Activated CD4-positive, alpha-beta T cell treated with anti-CD3 and anti-CD28 coated beads for 4 hours (primary cell): ENCODE data around the gene STIMATE.
A peak's percentile ranks its signal among the peaks of the same experiment; 100 is the strongest.

Experiments used
- DNase-seq, 2 donors: peaks; one replicate each; pipeline ENCODE4 v3.0.0-alpha.2; 2020

The STIMATE gene

DNA sequence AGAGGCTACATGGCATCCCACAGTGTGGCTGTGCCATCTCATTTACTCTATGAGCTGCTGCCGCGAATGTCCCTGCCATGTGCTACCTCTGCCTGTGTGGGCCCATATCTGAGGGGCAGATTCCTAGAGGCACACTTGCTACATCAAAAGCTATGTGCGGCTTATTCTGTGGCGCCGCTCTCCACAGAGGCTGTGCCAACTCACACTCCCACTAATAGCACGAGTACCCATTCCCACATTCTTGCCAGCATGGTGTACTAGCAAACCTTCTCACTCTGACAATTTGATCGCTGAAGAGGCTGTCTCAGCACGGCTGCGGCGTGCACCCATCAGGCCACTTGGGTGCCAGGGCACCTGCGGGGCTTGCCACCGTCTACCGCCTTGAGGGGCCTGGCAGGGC lies 31.4 kb downstream of the STIMATE start:
- no peak for DNase-seq

GRCh38 chr3:52860424-52860768 lies 37.0 kb downstream of the STIMATE start:
- no peak for DNase-seq

DNA sequence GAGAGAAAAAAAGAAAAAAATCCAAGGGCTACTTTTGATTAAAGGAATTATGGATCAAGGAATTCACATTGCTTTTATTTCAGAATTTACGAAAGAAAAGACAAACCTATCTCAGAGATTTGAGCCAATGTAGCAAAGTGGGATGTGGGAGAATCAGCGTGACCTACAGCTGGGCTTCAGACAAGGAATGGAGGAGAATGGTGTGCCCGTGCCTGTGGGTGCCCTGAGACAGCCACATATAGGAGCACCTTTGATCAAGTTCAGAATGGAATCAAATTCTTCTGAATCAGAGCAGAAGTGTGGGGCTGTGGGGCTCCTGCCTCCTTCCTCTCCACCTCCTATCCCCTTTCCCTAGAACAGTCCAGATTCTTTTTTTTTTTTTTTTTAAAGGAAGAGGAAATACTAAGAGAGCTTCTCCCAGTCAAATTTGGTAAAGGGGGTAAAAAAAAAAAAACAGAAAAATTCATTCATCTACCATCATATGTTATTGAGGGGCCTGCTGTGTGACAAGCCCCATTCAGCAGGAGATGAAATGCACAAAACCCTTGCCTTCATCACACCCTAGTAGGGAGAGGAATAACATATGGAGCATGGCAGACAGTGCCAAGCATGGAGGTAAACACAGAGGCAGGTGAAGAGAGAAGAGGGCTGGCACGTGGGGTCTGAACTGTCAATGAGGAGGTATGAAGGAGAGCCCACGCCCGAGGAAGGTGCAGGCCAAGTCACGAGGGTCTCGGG lies 37.5 kb downstream of the STIMATE start:
- DNase-seq = no peak

- no peak for DNase-seq
Observed at GRCh38 chr3:52857864-52858263, 39.5 kb downstream of the STIMATE start.

DNA sequence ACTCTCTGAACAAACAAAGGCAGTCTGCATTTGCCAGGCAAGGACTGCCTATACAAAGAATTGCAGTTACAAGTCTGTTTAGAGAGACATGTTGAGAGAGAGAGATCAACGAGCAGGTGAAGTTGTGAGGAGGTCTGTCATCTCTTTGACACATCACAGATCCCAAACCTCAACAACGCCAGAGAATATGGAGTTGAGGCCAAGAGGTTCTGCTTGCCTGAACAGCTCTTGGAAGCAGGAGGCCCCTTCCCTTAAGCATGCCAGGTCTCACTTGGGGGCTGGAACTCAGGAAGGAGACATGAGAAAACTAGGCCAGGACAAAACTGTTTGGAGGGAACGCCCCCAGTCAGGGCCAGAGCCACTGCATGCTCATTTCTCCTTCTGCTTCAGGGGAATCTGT lies 40.2 kb downstream of the STIMATE start:
- DNase-seq = no peak

- no peak for DNase-seq
Observed at GRCh38 chr3:52856666-52857065, 40.7 kb downstream of the STIMATE start.

DNA sequence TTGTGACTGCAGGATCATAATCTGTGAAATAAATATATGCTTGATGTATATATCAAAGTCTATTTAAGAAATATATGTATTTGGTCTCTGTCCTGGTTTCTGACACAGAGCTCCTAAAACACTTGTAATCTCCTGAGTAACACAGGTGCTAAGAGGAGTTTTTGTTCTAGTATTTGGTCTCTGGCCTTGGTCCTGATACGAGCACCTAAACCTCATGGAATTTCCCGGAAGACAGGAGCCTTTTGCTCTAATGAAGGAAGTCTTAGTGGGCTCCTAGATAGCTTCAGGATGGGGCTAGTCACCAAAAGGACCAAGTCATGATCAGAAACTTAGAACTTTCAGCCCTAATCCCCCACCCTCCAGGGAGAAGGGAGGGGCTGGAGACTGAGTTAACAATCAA lies 43.3 kb downstream of the STIMATE start:
- DNase-seq = no peak

DNA sequence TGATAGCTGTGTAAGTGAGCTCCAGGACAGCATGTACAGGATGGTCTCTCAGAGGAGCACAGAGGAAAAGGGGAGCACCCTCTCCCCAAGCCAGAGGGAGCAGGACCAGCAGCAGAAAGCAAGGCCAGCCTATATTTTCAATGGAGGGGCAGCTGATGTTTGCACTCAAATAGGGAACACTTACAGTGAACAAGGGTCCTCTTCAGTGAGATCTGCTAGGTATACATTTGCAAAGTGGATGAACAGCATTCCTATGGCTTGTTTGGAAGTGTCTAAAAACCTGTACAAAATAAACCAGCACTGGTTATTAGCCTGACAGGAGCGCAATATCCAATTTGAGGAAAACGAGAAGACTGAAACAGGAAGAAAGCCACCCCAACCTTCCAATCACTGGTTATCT lies 44.9 kb downstream of the STIMATE start:
- DNase-seq = no peak

DNA sequence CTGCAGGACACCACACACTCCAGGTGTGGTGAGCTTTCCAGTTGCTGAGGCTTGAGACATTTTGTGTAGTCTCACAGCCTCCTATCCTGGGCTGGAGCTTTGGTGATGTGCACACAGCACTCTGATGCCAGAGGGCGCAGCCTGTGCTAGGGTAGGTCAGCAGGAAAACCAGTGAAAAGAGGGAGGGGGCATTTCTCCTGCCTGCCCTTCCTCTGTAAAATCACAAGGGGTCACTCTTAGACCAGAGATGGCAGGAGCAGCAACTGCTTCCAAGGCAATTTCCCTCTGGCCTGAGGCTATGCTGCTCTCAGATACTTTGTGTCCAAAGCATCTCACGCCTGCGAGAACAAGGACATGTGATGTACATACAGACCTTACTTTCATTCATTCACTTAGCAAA lies 46.0 kb downstream of the STIMATE start:
- DNase-seq = peak in 1 of 2 donors; percentile 9

DNA sequence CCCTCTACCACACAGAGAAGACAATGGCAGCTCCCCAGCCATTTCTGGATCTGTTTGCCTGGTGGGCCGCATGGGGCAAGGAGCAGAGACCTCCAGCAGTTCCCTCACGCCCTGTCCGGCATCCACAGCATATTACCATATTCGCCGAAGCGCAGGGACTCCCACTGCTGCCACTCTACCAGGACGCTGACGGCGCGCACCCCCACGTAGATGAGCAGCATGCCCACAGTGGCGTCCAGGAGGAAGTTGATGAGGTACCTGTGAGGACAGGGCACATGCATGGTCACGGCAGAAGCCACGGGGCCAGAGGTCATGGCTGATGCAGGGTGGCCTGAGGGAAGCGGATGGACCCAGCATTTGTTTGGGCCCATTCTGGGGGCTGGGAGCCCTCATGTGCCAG lies 47.7 kb downstream of the STIMATE start:
- no peak for DNase-seq

- no peak for DNase-seq
Observed at GRCh38 chr3:52848617-52849016, 48.7 kb downstream of the STIMATE start.

DNA sequence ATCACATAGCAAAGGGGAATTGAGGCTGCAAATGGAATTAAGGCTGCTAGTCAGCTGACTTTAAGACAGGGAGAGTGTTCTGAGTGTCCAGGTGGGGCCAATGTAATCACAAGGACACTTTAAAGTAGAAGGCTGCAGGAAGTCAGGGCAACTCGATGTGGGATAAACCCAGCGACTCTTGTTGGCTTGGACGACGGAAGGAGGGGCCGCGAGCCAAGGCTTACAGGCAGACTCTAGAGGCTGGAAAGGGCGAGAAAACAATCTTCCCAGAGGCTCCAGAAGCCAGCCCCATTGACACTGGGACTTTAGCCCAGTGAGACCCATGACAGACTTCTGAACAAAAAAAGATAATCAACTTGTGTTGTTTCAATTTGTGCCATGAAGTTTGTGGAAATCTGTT lies 49.6 kb downstream of the STIMATE start:
- no peak for DNase-seq

DNA sequence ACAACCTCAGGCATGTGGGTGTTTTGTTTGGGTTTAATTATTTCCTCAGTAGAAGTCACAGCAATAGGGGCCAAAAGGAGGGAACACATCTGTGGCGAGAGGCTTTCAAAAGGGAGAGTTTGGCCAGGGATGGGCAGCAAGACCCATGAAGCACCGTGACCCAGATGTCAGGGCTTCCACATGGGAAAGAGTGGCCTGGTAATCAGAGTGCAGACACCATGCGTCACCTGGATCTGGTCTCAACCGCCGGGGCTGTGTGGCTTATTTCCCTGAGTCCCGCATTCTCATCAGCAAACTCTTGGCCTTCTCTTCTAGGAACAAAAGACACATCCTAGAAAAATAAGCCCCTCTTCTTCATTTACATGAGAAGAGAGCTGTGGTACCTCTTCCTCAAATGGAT lies 50.1 kb downstream of the STIMATE start:
- DNase-seq = no peak

- no peak for DNase-seq
Observed at GRCh38 chr3:52846432-52846965, 50.8 kb downstream of the STIMATE start.

- DNase-seq = peak in 1 of 2 donors; percentile 21
Observed at GRCh38 chr3:52845691-52846431, 51.5 kb downstream of the STIMATE start.

DNA sequence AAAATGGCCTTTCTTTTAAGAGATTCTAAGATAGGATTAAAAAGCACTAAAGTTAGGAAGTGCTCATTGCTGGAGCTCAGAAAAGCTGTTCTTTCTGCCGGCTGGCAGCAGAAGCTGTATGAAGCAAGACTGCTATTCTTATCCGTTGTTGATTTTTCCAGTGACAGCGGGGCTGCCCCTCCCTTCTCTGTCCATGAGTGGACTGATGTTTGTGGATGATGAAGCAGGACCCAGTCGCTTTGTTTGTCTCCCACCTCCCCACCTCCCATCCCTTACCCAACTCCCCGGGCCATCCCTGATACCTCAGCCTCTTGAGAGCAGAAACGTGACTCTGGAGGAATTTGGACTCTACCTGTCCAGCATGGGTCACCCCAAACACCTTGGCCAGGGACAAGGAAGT lies 52.2 kb downstream of the STIMATE start:
- DNase-seq = no peak

DNA sequence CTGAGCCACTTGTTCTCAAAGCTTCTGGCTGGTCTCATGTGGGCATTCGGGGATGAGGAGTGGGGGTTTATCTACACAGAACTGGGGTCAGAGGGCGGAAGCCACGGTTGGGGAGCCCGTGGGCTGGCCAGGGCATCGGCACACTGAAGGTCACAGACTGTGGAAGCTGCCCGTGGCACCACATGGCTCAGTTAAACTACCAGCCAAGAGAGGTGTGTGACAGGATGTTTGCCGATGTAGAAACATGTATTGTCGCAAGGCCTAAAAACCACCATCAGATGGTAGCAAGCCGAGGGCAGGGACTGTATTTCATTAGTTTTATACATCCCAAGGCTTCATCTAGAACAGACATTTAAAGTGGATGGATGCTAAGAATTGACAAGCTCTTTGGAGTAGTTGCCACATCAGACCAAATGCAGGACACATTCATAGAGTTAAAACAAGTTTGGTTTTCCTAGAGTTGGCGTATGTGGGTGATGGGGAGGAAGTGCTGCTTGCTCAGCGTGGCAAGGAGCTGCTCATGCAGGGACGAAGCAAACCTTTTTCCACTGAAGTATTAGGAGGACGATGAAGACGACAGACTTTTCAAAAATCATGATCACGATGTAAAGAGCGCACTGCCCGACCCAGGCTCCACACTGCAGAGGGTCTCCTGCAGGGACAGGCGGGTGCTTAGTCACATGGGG lies 52.9 kb downstream of the STIMATE start:
- no peak for DNase-seq

- no peak for DNase-seq
Observed at GRCh38 chr3:52843881-52844280, 53.5 kb downstream of the STIMATE start.

DNA sequence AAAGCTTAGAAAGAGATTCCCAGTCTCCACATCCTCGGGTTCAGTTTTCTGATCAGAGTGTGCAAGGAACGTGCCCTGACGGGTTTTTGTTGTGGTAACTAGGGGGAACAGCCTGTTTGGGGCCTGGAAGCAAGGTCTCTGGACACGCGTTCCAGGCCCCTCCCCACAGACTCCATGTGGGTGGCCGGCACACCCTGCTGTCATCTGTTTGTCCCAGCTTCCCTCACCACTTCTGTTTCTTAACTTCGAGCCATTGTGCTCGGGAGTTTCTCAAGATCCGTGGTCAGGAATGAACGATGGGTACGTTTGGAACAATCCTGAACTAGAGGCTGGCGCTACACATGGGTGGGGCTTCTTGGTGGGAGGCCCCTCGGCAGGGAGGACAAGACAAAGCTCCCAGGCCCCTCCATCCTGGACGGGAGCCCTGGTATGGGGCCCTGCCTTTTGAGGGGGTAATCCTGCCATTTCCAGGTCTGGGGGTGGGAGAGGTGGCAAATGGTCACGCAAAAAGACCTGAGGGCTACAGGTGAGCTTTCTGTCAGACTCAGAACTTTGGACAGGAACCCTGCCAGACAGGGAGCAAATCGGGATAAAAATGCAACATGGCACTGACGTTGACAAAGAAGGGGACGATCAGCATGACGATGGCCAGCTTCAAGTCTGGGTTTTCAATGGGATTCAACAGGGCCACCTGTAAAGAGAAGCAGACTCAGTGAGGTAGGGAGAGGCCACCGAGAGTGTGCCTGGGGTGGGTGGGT lies 54.1 kb downstream of the STIMATE start:
- no peak for DNase-seq

DNA sequence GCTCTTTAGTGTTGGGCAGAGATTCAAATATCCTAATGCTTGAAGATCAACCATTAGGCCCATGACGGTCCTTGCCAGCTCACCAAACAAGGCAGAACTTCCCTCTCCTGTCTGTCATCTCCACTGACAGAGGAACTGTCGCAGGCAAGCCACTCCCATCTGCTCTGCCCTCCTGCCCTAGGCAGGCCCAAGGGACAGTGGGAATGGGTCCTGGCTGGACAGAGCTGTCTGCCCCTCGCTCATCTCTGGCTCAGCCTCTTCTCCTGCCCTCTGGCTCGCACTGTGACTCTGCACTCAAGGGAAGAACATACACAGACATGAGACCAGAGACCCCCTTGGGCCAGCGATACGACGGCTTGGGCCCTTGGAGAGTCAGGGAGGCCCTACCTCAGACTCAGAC lies 54.9 kb downstream of the STIMATE start:
- DNase-seq = no peak

GRCh38 chr3:52841981-52842340 lies 55.4 kb downstream of the STIMATE start:
- DNase-seq = no peak

- DNase-seq = no peak
Observed at GRCh38 chr3:52841211-52841980, 56.0 kb downstream of the STIMATE start.
